Muscle of arm (tissue), 12 donors: ENCODE results near the gene KIF5A. TPM values are rescaled to one million over a fixed set of nuclear protein-coding genes. Genes with fewer than 3 reads are reported as not detected.
"Not testable (repeated sequence)": the region's sequence is repeated elsewhere in the genome, so short reads cannot be mapped to it uniquely, and the experiment has no call there.

Source experiments
- DNase-seq: peaks from one replicate; pipeline ENCODE4 v3.0.0-alpha.2; 2013
- polyA plus RNA-seq, 12 donors: library from polyadenylated mRNA; unstranded; fragments of 120-200 nt; gene quantifications; one replicate each; pipeline ENCODE4 v1.2.1, GENCODE V29; 2013; ENCODE audit not compliant: insufficient read length in 12 of 12

Gene KIF5A
- polyA plus RNA-seq, 12 donors, result 0.04 to 5.2 (median 0.21) TPM; not detected in 1

DNA sequence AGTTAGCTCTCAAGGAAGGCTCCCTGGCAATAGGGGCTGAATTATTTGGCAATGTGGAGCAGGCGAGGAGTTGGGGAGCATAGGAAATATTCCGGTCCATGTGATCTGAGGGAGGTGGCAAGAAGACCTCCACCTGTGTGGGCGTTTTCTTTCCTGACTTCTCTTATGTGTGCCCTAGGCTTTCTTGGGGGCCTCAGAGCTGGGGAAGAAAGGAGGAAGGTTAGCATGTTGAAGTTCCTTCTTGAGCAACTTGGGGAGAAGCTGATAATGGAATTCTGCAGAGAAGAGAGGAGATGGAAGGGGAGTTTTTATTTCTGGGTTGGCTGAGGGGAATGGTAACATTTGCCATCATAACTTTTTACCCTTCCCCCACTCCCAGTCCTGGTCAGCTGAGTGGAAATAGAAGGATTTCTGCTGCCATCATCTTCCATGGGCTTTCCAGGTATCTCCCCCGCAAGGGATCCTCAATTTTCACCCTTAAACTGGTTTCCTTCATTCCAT lies 56.0 kb downstream of the KIF5A start:
- no peak for DNase-seq

DNA sequence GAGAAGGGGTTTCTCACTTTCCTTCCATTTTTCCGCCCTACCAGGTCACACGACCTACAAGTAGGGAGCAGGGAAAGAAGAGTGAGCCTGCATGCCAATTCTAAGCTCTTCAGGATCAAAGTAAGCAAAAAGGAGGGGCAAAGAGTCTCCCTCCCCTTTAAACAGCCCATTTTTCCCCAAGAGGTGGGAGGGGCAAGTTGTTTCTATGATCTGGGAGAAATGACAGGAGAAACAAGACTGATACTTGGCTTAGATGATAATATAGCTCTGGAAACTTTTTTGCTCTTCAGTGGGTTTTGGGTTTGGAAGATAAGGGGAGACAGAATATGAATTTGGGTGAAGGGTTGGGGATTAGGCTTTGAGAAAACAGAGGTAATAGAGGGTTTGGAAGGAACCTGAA lies 56.6 kb downstream of the KIF5A start:
- no peak for DNase-seq

DNA sequence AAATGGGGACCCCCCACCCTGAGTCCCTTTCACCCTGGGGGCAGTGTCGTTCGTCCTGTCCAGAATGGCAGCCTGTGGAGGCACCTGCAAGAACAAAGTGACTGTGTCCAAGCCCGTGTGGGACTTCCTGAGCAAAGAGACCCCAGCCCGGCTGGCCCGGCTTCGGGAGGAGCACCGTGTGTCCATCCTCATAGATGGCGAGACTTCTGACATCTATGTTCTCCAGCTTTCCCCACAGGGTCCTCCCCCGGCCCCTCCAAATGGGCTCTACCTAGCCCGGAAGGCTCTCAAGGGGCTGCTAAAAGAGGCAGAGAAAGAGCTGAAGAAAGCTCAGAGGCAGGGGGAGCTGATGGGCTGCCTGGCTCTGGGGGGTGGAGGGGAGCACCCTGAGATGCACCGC lies 57.0 kb downstream of the KIF5A start:
- no peak for DNase-seq

DNA sequence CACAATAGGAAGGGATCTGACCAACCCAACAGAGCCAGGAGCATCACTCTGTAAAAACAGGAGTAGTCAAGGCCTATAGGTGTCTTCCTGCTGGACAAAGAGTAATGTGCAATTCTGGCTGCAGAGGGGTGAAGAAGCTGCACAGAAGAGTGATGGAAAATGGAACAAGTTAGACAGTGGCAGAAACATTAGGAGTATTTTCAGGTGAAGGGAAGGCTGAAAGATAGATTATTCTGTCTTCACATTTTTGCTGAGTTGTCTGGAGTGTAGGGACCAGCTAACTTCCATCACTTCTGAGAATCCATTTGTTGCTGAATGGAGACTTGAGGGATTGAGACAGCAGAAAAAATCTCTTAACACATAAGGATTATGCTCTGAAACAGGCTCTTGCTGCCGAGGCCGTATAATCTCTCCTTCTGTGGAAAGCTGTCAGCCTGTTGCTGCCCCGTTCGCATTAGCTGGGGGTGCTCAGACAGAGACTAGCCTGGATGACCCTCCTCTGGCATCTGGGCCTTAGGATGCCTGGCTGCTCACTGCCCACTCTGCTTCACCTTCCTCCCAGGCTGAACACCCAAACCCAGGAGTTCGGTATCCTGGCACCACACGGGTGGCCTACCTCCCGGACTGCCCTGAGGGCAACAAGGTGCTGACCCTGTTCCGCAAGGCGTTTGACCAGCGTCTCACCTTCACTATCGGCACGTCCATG lies 58.3 kb downstream of the KIF5A start:
- no peak for DNase-seq

DNA sequence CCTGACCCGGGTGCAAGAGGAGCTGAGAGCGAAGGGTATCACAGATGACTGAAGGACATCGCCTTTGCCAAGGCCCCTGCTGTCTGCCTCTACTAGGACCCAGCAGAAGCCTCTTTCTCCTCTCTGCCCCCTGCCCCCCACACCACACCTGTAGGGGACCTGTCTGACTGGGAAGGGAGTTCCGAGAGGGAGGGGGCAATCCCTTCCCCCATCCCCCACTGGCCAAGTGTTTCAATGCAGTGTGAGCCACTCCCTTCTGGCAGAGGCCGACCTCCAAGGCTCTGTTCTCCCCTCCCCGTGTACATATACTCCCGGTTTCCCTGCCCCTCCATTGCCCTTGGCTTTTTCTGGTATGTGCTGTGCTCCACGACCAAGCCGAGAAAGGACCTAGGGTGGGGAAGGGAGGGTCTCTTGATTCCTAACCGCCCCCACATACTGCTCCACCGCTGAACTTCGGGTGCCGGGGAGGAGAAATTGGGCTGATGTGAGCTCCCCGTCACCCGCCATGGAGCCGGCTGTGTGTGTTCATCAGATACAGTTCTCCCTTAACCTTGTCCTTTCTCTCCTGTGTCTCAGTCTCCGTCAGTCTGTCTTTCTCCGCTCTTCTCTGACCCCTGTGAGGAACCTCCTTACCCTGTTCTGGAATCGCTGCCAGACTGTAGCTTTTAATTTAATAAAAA lies 59.4 kb downstream of the KIF5A start:
- no peak for DNase-seq

DNA sequence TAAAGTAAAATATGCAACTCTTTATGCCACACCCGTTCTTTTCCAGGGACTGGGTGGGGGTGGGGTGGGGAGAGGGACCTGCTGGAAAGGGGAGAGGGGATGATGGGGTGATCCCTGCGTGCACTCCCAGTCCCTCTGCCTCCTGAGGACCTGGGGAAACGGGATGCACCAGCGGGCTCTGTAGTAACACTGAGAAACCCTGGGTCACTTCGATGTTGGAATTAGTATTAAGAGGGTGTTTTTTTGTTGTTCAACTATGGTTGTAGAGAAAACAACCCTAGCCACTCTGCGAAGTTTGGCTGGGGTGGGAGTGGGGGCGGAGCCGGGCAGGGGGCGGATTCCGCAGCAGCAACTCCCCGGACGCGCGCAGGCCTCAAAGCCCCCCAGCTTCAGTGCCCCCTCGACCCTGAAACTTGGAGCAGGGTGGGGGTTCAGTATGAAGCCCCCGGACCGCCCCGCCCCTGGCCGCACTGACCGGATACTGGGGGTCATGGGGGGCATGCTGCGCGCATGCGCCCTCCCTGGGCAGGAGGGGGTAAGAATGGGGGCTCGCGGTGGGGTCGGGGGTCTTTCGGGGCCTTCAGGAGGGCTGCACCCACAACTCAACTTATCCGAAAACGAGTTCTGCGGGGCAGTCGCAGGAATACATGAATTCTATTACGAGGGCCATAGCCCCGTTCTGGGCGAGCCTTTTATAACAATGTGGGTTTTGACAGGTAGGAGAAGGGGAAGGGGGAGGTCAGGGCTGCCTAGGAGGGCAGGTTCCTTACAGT lies 60.1 kb downstream of the KIF5A start:
- DNase-seq, result no peak

DNA sequence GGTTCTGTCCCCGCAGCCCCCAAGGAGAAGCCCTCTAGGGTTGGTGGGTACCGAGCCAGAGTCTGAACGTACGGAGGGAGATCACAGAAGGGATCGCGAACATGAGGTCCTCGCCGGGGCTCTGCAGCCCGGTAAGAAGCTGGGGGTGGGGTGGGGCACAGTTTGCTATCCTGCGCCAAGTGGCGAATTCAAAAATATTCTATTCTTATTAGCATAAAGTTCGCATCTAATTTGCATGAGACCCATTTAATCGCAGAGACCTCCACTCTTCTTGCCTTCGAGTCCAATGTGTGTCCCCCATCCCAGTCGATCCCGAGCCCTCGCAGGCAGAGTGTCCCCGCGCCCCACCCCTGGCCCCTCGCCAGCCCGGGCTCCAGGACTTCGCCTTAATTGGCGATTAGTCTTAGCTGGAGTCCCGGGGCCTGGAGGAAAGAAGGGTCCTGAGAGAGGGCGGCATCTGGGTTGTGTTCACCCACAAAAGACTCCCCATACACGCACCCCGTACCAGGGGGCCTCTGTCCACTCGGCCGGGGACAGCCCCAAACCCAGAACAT lies 60.8 kb downstream of the KIF5A start:
- DNase-seq, result peak; percentile 71

DNA sequence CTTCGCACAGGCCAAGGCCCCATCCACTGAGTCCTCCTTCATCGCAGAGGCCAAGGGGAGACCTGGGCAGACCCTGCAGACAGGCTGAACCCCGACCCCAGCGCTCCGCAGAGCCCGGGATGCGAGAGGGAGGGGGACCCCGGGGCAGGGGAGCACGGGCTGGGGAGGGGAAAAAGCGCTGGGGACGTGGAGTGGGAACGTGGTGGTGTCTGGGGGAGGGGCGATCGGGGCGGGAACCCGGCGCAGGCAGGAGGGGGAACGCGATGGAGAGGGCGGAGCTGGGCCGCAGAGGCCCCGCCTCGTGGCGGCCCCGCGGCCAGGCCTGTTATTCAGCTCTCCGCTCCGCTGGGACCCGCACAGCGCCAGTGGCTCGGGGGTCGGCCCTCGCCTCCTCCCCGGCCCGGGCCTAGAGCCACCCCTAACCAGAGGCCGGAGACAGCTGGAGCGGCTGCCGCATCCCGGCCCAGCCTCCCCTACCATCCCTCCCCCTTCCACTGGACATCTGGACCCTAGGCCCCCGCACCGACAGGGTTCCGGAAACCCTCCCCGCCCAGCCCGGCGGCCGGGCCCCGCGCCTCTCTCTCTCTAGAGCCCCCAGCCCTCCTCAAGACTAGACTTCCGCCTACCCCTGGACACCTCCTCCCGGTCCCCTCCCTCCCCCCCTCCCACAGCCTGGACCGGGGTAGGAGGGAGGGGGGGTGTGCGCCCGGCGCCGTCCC lies 61.4 kb downstream of the KIF5A start, which contains the start of gene ARHGEF25:
TSS of gene ARHGEF25 (plus strand) at position 328 of the 719 bp plus-strand sequence. CDS start 460 bp downstream, outside the sequence.
- peak; percentile 94 for DNase-seq

DNA sequence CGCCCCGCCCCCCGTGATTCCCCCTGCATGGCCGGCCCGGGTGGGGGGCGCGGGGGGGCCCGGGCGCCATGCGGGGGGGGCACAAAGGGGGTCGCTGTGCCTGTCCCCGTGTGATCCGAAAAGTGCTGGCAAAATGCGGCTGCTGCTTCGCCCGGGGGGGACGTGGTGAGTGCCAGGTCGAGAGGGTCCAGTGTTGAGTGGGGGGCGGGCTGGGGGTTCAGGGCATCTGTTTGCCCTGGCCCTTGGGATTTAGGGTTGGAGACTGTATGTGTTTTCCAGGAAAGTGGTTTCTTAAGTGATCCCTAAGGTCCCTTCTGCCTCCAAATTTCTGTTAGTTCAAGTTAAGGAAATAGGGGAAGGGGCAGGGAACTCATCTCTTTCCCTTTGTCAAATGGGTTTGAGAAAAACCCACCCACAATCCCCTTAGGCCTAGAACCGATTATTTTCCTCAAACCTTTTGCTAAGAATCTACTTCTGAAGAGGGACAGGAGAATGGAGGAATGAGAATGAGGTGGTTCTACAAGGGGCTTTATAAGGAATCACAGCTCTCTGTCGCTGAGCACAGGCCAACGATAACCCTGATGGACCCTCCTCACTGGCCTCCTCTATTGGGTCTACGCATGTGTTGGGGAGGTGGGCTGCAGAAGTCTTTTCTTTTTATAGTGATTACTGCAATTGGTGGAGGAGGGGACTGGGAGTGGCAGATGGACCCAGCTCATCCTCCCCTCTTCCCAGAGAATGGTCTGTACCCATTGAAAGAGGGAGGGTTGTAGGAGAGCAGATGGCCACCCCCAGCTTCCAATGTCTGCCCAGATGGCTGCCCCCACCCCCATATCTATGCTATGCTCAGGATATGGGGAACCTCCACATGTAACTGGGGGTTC lies 62.2 kb downstream of the KIF5A start:
- no peak for DNase-seq

DNA sequence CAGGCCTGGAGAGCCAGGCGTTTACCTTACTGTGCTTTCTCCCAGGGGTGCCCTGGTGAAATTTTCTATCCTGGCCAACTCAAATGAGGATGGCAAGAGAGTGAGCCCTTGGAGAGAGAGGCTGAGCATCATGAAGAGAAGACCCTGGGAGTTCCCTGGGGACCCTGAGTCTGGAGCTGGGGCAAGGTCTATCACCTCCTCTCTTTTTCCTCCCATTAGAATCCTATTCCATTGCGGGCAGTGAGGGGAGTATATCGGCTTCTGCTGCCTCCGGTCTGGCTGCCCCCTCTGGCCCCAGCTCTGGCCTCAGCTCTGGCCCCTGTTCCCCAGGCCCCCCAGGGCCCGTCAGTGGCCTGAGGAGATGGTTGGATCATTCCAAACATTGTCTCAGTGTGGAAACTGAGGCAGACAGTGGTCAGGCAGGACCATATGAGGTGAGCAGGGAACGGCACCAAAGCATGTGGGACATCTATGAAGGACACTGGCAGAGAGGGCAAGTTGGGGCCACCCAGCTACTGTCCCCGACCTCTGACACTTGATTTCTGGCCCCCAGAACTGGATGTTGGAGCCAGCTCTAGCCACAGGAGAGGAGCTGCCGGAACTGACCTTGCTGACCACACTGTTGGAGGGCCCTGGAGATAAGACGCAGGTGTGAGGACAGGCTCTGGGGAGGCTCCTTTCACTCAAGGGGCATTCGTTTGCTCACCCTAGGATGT lies 63.0 kb downstream of the KIF5A start:
- DNase-seq, result no peak

DNA sequence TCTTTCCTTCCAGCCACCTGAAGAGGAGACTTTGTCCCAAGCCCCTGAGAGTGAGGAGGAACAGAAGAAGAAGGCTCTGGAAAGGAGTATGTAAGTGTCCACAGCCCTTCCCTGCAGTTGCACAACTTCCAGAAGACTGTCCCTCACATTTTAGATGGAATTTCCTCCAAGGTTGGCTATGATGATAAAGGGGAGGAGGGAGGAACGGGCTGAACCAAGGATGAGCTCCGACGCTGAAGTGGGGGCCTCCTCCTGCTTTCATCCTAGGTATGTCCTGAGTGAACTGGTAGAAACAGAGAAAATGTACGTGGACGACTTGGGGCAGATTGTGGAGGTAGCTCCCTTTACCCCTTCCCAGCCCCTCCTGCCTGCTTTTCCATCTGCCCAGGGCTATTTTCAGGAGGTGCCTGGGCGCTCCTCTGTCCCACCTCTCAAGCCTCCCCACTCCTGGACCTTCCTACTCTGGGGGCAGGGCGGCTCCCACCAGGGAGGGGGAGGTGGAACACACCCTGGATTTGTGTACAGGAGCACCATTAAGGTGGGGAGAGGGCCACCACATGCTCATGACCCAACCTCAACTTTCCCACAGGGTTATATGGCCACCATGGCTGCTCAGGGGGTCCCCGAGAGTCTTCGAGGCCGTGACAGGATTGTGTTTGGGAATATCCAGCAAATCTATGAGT lies 63.7 kb downstream of the KIF5A start:
- no peak for DNase-seq

DNA sequence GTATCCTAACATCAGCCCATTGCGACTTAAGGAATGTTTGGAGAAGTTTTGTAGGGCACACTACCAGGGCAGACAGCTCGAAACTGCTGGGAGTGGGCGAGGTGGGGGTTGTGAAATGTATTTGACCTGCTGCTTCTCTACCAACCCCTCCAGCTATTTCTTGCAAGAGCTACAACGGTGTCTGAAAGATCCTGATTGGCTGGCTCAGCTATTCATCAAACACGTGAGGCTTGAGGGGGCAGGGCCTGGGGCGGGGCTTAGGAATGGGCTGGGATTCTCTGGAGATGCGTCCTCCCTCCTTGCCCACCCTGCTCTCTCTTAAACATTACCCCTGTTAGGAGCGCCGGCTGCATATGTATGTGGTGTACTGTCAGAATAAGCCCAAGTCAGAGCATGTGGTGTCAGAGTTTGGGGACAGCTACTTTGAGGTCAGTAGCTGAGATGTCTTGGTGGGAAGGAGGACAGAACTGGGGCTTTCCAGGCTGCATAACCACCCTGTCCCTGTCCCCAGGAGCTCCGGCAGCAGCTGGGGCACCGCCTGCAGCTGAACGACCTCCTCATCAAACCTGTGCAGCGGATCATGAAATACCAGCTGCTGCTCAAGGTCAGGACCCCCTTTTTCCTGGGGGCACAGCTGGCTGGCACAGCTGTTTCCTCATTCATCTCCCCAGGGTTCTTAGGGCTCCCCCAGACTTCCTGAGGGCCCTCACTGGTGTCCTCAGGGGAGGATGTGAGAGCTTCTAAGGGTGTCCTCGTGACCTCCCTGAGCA lies 64.5 kb downstream of the KIF5A start:
- no peak for DNase-seq

DNA sequence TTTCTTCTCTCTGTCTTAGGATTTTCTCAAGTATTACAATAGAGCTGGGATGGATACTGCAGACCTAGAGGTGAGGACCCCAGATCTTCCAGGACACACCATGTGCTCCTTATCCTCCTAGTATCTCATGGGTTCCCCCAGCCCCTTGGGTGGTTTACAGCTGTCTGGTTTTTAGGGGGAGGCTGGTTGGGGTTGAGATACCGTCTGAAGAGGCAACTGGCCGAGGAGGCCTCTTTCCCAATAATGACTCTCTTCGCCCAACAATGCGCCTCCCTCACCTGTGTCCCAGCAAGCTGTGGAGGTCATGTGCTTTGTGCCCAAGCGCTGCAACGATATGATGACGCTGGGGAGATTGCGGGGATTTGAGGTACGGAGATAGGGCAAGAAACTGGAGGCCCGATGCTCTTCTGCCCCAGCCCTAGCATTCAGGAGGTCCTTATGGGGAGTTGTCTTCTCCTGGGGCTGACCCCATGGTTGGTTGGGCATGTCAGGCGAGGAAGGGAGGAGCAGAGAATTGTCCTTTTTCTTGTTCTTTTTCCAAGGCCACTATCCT lies 65.2 kb downstream of the KIF5A start:
- DNase-seq, result no peak

DNA sequence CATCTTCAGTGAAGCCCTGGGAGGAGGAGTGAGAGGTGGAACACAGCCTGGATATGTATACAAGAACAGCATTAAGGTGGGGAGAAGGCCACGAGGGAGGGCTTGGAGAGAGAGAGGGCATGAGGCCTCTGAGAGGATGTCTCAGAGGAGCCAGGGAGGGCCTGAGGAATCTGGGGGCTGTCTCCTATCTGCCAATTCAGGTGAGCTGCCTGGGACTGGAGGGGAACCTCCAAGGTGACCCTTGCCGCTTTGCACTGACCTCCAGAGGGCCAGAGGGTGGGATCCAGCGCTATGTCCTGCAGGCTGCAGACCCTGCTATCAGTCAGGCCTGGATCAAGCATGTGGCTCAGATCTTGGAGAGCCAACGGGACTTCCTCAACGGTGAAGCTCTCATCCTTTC lies 65.8 kb downstream of the KIF5A start:
- no peak for DNase-seq

DNA sequence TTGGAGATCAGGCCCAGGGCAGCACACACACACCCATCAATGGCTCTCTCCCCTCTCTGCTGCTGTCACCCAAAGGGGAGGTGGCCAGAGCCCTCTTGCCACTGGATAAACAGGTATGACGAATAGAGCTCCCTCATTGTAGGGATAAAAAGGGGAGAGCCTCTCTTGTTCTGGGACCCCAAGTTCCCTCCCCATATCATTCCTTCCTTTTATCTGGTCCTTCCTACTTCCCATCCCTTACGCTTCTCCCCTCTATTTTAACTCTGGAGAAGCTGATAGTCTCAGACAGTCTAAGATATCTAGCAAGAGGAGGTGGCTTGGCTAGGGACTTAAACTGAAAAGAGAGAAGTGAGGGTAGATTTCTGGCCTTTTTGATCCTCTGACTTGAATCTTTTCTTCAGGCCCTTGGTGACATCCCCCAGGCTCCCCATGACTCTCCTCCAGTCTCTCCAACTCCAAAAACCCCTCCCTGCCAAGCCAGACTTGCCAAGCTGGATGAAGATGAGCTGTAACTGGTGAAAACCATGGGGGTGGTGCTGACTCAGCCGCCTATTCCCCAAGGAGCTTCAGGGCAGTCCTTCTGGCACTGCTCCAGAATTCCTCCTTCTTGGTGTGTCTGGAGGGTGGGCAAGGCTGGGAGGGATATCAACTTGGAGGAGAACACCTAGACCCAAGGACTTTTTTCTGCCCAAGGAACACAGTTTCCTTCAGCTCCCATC lies 66.7 kb downstream of the KIF5A start:
- no peak for DNase-seq

DNA sequence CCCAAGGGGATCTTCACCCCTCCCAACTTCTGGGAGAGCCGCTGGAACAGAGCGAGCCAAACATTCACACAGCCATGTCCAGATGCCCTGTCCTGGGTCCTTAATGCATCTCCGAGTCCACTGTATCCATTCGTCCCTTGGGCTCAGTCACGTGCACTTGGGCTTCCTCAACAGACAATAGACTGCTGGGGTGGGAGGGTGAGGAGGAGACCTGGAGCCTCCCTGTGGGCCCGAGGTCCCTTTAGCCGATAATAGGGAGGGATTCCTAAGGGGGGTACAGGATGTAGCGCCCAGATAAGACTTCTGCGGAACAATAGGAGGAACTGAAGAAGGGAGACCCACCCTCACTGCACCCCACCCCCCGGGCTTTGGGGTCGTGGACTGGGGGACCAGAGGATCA lies 68.1 kb downstream of the KIF5A start:
- no peak for DNase-seq

DNA sequence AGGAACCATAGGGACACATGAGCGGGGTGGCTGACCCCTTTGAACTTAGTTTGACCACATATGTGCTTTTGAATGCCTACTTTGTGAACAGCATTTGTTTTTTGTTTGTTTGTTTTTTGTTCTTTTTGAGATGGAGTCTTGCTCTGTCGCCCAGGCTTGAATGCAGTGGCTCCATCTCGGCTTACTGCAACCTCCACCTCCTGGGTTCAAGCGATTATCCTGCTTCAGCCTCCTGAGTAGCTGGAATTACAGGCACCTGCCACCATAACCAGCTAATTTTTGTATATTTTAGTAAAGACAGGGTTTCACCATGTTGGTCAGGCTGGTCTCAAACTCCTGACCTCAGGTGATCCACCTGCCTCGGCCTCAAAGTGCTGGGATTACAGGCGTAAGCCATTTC lies 68.6 kb downstream of the KIF5A start:
- DNase-seq, result not testable (repeated sequence)
